Activated effector memory CD4-positive, alpha-beta T cell treated with Interleukin-2 at 50 U/mL for 16 hours (primary cell): ENCODE results near the gene PARD6G.

Experiments
- DNase-seq: peaks from one replicate; pipeline ENCODE4 v3.0.0-alpha.2; 2020

Gene PARD6G

GRCh38 chr18:80187956-80188642 lies 59.2 kb downstream of the PARD6G start:
- DNase-seq, result no peak

- no peak for DNase-seq
These were observed 61.8 kb downstream of the PARD6G start for GRCh38 chr18:80185545-80185944.

DNA sequence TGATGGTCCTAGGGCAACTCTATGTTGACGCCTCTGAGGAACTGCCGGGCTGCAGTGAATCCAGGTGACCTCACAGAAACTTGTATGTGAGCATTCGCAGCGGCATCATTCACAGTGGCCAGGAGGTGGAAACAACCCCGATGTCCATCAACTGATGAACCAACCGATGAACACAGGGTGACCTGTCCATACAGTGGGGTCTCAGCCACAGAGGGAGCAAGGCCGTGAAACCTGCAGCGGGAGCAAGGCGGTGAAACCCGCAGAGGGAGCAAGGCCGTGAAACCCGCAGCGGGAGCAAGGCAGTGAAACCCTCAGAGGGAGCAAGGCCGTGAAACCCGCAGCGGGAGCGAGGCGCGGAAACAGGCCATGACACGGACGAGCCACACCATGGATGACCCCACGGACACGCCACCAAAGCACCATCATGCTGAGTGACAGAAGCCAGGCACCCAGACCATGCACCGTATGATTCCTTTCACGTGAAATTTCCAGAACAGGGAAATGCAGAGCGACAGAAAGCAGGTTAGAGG lies 63.0 kb downstream of the PARD6G start:
- DNase-seq, result no peak

DNA sequence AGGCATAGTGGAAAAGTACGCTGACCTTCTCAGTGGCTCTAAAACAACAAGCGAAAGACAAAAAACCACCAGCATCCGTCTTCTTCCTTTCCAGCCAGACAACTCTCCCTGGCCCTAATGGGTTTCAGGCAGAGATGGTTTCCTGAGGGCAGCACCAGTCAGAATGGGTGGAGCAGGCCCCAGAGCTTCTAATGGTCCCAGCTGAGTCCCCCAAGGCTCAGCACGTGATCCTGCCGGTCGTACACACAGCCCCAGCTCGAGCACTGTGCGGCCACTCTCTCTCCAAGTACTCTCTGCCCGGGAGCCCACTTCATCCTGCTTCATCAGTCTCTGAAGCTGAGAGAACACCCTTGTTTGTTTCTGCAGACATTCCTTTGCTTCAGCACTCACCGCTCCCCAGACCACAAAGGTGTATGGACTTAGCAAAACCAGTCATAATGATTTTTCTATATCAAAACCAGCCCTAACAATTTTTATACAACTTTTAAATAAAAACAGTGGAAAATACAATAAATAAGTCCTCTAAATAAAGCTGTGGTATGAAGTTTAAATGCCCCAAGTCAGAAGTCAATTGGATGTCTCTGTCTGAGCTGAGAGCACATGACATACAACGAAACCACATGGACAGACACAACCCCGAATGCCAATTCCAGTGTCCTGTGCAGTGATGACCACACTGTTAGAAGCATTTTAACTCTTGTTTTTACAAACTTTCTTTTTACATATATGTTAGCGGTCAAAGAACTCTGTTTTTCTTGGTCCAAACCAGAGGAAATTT lies 63.9 kb downstream of the PARD6G start:
- no peak for DNase-seq

- DNase-seq, result no peak
These were observed 64.5 kb downstream of the PARD6G start for GRCh38 chr18:80182855-80183254.

DNA sequence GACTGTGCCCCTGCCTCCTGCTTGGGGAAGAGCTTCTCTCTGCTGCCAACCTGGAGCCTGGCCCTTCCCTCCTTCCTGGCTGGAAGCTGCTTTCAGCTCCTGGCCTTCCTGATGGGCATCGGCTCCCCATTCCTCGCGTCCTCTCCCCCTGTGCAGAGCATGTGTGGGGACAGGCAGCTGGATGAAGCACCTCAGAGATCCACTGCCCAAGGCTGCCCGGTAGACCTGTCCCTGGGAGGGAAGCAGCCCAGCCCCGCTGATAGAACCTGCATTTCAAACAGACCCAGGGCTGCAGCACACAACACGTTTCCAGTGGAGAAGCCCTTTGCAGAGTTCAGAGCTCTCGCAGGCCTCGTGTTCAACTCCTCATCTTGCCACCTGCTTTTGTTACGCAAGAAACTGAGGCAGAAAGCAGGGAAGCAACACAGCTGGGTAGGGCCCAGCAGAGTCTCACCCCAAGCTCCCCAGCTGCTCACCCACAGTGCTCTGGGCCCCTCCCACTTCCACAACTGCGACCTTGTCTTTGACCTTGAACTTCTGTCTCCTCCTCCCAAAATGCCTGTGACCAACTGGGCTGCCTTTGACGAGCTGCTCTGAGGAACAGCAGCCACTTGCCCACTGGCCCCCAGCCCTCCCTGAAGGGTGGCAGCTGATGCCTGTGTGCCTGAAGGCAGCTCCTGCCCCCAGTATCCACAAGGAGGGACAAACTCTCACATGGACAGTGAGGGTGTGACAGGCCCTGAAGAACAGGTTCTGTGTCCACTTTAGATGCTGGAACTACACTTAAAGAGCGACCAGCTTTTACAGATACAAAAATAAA lies 65.5 kb downstream of the PARD6G start:
- no peak for DNase-seq

DNA sequence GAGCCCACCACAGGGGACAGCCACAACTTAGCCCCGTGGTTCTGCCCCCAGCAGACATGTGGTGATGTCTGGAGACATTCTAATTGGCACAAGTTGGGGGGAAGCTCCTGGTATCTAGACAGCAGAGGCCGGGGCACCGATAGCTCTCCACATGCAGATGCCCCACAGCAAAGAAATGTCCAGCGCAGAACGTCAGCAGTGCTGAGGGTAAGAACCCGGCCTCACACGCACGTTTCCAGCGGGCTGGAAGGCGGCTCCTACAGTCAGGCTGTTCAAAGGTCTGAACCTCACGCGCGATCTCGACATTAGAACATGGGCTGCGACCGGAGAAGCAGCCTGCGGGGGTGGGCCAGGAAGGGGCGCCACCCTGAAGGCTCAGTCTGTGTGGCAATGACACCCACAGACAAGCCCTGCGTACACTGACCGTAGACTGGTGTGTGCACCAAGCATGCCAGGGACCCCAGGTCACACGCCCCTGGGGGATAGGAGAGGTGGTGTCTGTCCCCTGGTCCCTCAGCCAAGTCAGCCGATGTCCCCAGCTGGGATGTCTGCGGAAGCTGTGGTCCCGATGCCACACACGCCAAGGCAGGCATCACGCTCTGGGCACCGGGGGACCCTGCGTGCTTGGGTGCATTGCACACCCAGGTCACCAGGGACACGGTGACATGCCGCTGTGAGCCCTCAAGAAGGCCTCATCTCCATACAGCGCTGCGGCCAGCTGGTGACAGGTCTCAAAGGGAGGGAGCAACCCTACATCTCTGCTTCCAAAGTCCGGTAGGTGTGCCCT lies 66.3 kb downstream of the PARD6G start:
- no peak for DNase-seq

- DNase-seq, result no peak
These were observed 67.3 kb downstream of the PARD6G start for GRCh38 chr18:80179857-80180558.

- DNase-seq, result no peak
These were observed 68.1 kb downstream of the PARD6G start for GRCh38 chr18:80178935-80179818.

GRCh38 chr18:80177128-80177527 lies 70.2 kb downstream of the PARD6G start:
- no peak for DNase-seq

DNA sequence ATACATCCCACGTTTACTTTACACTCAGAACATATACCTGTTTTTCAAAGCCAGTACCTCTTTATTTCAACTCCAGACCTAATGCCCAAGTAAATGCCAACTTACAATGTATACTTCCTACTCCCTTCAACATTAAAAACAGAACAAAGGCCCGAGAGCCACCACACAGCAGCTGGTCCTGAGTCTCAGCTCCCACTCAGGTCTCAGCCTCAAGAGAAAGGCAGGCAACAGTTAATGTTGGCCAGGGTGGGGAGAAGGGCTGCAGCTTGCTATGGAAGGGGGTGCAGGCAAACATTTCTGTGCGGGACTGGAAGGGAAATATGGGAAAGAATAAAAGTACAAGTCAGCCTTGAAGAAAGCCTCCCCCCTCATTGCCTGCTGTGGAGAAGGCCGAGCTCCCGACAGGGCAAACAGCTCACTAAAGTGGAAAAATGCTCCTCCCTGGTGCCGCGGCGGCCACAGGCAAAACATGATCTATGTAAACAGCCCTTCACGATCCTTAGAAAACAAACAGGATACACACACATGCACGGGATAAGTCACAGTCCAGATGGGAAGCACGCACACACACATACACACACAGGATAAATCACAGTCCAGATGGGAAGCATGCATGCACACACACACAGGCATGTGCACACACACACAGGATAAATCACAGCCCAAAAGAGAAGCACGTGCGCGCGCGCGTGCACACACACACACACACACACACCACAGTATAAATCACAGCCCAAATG lies 70.8 kb downstream of the PARD6G start:
- no peak for DNase-seq

- DNase-seq, result peak; percentile 39
These were observed 71.7 kb downstream of the PARD6G start for GRCh38 chr18:80175451-80176204.

GRCh38 chr18:80173060-80173459 lies 74.3 kb downstream of the PARD6G start:
- DNase-seq, result no peak

DNA sequence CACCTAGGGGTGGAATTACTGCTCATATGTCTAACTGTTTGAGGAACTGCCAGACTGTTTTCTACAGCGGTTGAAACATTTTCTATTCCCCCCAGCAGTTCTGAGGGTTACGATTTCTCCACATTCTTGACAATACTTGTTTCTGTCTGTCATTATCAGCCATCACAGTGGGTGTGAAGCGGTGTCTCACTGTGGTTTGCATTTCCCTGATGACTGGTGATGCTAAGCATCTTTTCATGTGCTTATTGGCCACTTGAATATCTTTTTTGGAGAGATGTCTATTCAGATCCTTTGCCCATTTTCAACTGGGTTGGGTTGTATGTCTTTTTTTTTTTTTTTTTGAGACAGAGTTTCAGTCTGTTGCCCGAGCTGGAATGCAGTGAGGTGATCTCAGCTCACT lies 75.3 kb downstream of the PARD6G start:
- DNase-seq, result no peak

DNA sequence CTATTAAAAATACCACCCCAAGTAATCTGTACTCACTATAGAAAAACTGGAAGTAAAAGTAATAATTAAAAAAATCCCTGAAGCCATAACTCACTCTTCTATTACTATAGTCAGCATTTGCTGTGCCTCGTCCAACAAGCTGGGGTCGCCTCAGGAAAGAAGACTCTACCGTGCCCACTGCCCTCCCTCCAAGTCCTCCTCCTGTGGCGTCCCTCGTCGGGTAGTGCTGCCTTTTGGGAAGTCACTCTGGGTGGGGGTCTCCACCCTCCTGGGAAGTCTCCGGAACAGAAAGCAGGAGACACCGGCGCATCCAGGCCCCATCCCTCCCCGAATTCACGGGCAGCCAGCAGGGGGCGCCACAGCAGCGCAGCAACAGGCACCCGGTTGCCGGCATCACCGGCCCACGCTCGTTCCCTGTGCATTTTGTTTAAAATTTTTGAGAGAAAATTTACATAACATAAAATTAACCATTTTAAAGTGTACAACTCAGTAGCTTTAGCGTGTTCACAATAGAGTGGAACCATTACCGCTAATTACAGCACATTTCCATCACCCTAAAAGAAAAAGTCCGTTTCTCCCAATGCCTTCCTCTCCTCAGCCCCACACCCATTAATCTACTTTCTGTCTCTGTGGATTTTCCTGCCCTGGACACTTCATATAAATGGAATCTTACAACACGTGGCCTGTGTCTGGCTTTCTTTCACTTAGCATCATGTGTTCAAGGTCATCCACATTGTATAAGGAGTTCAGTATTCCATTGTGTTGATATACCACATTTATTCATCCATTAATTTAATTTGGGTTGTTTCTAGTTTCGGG lies 76.1 kb downstream of the PARD6G start:
- peak; percentile 22 for DNase-seq

GRCh38 chr18:80170395-80171053 lies 76.8 kb downstream of the PARD6G start:
- no peak for DNase-seq

DNA sequence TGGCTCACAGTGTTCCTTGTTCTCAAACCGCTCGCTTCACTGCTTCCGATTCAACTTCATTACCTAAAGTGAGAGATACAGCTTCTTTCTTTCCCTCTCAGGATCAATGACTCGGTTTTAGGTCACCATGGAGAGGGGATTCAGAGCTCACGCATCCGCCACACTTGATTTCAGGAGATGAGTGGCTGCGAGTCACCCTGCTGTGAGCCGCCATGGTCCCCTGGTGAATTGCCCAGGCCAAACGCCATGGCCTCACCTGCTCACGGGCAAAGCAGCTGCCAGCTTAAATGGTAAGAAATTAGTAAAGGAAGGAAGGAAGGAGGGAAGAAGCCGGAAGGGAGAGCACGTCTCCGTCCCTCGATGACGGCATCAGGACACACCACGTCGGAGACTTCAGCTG lies 77.7 kb downstream of the PARD6G start:
- DNase-seq, result no peak

DNA sequence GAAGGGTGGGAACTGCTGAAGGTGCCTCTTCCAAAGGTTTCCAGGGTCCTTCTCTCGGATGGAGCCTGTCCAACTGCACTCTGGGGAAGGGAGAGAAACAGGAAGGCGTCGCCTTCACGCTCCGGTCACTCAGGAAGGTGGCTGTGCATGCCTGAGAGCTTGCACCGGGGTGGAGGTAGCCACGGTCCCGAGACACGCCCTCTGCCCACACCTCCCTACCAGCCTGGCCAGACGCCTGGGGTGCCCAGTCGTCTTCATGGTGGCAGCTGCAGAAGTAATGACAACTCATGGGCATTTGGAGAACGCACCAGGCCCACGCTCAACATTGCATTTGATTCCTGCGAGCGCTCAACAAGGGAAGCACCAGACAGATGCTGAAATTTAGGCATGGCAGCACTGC lies 78.3 kb downstream of the PARD6G start:
- DNase-seq, result no peak
